Activated naive CD8-positive, alpha-beta T cell (primary cell): ENCODE results near the gene ZNF552.
"Not testable (repeated sequence)": the region's sequence is repeated elsewhere in the genome, so short reads cannot be mapped to it uniquely, and the experiment has no call there.

Source experiments
- H3K27ac Mint-ChIP-seq: one replicate; pipeline ENCODE4 v1.8.0; 2021; ENCODE audit warnings: mixed read lengths
- H3K27me3 Mint-ChIP-seq: one replicate; pipeline ENCODE4 v1.8.0; 2021; ENCODE audit warnings: mixed read lengths
- H3K36me3 Mint-ChIP-seq: one replicate; pipeline ENCODE4 v1.8.0; 2021; ENCODE audit warnings: mixed read lengths
- H3K4me1 Mint-ChIP-seq: one replicate; pipeline ENCODE4 v1.8.0; 2021; ENCODE audit warnings: low read depth, mixed read lengths
- H3K4me3 Mint-ChIP-seq: one replicate; pipeline ENCODE4 v1.8.0; 2021; ENCODE audit warnings: mild to moderate bottlenecking, mixed read lengths
- H3K9me3 Mint-ChIP-seq: one replicate; pipeline ENCODE4 v1.8.0; 2021; ENCODE audit warnings: low read depth, mixed read lengths

Gene ZNF552

DNA sequence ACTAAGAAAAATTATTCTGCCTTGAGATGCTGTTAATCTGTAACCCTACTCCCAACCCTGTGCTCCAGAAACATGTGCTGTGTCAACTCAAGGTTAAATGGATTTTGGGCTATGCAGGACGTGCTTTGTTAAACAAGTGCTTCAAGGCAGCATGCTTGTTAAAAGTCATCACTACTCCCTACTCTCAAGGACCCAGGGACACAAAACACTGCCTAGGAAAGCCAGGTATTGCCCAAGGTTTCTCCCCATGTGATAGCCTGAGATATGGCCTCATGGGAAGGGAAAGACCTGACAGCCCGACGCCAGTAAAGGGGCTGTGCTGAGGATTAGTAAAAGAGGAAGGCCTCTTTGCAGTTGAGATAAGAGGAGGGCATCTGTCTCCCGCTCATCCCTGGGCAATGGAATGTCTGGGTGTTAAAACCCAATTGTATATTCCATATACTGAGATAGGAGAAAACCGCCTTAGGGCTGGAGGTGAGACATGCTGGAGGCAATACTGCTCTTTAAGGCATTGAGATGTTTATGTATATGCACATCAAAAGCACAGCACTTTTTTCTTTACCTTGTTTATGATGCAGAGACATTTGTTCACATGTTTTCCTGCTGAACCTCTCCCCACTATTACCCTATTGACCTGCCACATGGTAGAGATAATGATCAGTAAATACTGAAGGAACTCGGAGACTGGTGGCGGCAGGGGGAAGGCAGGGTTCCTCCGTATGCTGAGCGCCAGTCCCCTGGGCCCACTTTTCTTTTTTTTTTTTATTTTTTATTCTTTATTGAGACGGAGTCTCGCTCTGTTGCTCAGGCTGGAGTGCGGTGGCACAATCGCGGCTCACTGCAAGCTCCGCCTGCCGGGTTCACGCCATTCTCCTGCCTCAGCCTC lies 4.1 kb downstream of the ZNF552 start:
- H3K9me3 Mint-ChIP-seq, H3K4me3 Mint-ChIP-seq, H3K27me3 Mint-ChIP-seq: not testable (repeated sequence)
- peaks cover 51% of the 10 kb centered on the region for H3K4me1 Mint-ChIP-seq
- peaks cover 12% of the 10 kb centered on the region for H3K36me3 Mint-ChIP-seq
- peak overlapping the region; percentile 22 for H3K27ac Mint-ChIP-seq

DNA sequence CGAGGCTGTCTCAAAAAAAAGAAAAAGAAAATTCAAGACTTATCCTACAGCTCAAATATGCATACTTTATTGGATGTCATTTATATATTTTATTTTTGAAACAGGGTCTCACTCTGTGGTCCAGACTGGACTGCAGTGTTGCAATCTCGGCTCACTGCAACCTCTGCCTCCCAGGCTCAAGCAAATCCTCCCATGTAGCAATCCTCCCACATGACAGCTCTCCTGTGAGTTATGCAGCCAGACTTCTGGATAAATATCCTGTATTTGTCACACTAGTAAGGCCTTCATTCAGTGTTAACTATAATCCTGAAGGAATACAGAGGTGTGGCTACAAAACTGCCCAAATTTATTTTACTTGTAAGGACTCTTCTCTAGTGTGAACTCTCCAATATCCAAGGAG lies 7.2 kb downstream of the ZNF552 start:
- Mint-ChIP-seq H3K4me1 (peaks cover 41% of the 10 kb centered on the region), H3K27me3 (no peaks in the 10 kb centered on the region), H3K4me3 (no peak overlapping the region), H3K27ac (no peak overlapping the region), H3K36me3 (peaks cover 12% of the 10 kb centered on the region), H3K9me3 (no peaks in the 10 kb centered on the region)

DNA sequence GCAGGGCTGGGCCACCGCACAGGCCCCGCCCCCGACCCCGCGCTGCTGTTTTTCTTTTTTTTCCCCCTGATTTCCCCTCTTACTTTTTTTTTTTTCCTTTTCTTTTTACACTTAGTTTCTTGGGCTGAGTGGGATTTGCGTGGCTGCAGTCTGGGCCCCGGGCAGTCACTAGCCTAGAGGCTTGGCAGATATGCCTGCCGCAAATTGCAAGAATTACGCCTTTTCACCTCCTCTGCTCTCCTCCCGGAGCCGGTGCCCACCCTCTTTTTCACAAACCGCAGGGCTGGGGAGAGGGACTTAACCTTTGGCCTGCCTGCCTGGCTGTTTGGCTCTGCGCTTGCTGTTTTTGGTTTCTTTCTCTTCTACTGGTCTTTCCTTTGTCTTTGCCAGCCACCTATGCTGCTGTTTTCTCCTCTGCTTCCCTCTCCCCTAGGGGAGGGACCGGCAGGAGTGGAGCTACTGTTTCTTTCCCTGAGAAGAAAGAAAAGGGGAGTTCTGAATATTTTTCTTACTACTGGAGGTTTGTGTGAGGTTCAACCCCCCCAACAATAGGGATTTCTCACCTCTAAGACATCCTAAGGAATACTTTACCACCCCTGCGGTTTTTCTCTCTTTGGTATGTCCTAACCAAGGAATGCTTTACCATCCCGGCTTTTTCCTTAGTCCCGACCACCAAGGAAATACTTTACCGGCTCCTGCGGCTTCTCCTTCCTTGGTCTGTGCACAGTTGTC lies 11.0 kb downstream of the ZNF552 start:
- Mint-ChIP-seq H3K9me3 (no peaks in the 10 kb centered on the region), H3K4me1 (peaks cover 30% of the 10 kb centered on the region), H3K27ac (peak overlapping the region; percentile 58), H3K27me3 (no peaks in the 10 kb centered on the region), H3K36me3 (peaks cover 12% of the 10 kb centered on the region), H3K4me3 (peak overlapping the region; percentile 88)

DNA sequence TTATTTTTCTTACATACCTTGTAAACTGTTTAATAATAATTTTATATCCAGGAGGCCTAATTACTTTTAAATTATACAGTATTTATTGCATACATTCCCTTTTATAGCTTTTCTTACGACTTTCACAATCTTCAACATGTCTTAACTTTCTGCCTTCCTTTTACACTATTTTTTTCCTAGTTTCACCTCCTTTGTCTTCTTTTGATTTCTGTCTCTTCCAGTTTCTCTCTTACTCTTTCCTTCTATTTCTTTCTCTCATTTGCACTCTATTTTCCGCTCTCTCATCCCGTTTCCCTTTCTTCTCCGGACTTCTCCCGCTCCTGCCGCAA lies 11.5 kb downstream of the ZNF552 start:
- H3K36me3 Mint-ChIP-seq = peaks cover 12% of the 10 kb centered on the region
- peak overlapping the region; percentile 58 for H3K27ac Mint-ChIP-seq
- peaks cover 28% of the 10 kb centered on the region for H3K4me1 Mint-ChIP-seq
- peak overlapping the region; percentile 88 for H3K4me3 Mint-ChIP-seq
- no peaks in the 10 kb centered on the region for H3K27me3 Mint-ChIP-seq
- H3K9me3 Mint-ChIP-seq = no peaks in the 10 kb centered on the region

DNA sequence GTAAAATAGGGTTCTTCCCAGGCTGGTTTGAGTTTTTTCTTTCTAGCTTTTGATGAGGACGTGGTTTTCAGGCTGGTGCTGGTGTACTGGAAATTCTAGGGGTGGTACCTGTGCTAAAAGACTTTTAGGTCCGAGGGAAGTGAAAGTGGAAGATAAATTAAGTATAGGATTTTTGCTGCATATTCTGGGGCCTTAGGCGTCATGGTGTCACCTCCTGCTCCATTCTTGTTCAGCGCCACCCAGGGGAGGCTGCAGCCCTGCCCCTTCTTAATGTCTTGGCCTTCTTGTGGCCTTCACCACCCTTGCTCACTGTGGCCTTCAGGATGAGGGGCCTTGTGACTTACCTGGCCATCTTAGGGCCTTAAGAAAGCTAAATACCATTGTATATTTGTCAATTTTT lies 12.4 kb downstream of the ZNF552 start:
- H3K4me1 Mint-ChIP-seq = peaks cover 28% of the 10 kb centered on the region
- no peaks in the 10 kb centered on the region for H3K9me3 Mint-ChIP-seq
- peak overlapping the region; percentile 51 for H3K27ac Mint-ChIP-seq
- peaks cover 7% of the 10 kb centered on the region for H3K36me3 Mint-ChIP-seq
- no peak overlapping the region for H3K4me3 Mint-ChIP-seq
- no peaks in the 10 kb centered on the region for H3K27me3 Mint-ChIP-seq

DNA sequence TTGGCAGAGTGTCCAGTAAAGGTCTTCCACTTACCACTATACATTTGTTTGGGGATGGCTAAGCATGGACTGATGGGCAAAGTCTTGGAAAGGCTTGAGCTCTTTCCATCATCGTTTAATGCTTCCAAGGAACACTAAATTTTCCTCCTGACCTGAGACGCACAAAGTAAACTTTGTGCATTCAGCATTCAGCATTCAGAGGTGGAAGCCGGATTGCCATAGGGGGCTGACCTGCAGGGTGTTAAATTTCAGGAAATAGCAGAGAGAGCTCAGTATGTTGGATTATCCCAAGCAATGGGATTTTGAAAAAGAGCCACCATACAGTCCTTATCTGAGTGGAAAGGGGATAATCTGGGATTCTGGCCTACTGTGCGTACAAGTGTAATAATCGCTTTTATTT lies 14.0 kb downstream of the ZNF552 start:
- Mint-ChIP-seq H3K9me3 (peaks cover under 1% of the 10 kb centered on the region), H3K27me3 (no peaks in the 10 kb centered on the region), H3K27ac (no peak overlapping the region), H3K4me3 (no peak overlapping the region), H3K36me3 (peaks cover 13% of the 10 kb centered on the region), H3K4me1 (peaks cover 23% of the 10 kb centered on the region)

DNA sequence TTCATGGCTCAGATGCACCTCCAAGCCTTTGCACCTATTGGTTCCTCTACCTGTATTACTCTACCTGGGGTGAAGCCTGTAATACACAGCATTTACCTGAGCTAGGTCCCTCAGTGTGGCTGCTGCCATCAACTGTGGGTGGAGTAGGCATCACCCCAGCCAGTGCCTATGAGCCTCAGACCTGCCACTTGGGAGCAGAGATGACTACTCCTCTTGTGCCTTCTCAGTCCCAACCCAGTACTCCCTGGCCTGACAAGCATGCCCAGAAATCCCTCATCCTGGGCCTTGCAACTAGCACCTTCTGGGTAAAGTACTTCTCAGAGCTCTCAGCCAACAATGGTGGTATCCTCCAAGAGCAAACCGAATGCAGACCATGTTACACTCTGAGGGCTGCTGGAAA lies 18.1 kb downstream of the ZNF552 start:
- H3K36me3 Mint-ChIP-seq = peaks cover 31% of the 10 kb centered on the region
- not testable (repeated sequence) for H3K4me3 Mint-ChIP-seq

DNA sequence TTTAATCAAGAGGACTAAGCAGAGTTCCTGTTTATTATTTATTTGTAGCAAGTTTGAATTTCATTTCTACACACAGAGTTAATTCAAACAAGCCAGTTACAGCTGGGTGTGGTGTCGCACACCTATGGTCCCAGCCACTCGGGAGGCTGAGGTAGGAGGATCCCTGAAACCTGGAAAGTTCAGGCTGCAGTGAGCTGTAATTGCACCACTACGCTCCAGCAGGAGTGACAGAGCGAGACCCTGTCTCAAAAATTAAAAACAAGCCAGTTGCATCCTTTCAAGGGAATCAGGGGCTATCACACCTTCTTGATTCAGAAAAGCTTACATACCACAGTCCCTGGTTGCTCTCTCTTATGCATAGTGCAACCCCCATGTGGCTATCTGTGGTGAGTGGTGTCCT lies 25.4 kb downstream of the ZNF552 start:
- Mint-ChIP-seq H3K36me3 (peaks cover 46% of the 10 kb centered on the region), H3K9me3 (peaks cover 23% of the 10 kb centered on the region), H3K27me3 (no peaks in the 10 kb centered on the region), H3K4me1 (peaks cover 4% of the 10 kb centered on the region), H3K27ac (no peak overlapping the region), H3K4me3 (no peak overlapping the region)

More for the DNA sequence above, 18.1 kb downstream of the ZNF552 start:
- H3K27me3 Mint-ChIP-seq, H3K4me1 Mint-ChIP-seq, H3K9me3 Mint-ChIP-seq, H3K27ac Mint-ChIP-seq: not testable (repeated sequence)

DNA sequence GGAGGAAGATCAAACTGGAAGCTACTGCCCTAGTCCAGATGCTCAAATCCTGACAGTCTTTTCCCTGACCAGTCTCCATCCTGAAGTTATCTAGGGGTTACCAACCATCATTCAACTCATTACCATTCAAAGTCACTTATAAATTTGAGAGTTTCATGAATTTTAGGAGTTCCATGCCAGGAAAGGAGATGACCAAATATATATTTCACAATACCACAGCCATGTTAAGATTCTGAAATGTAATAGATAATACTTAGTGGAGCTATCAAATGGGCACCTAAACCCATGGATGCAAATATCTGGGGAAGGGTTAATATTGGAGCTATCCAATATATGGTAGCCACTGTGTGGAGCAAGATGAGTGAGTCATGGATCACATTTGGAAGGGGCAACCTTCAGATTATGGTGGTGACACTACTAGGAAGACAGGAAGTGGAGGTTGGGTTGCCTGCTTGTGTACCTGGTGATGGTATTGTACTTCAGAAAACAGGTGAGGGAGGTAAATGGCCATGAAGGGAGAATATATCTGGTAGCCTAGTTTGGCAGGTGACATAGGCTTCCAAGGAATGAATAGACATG lies 26.5 kb downstream of the ZNF552 start:
- peaks cover 42% of the 10 kb centered on the region for H3K36me3 Mint-ChIP-seq
- H3K27me3 Mint-ChIP-seq = no peaks in the 10 kb centered on the region
- no peak overlapping the region for H3K27ac Mint-ChIP-seq
- no peak overlapping the region for H3K4me3 Mint-ChIP-seq
- peaks cover 4% of the 10 kb centered on the region for H3K4me1 Mint-ChIP-seq
- peaks cover 23% of the 10 kb centered on the region for H3K9me3 Mint-ChIP-seq

DNA sequence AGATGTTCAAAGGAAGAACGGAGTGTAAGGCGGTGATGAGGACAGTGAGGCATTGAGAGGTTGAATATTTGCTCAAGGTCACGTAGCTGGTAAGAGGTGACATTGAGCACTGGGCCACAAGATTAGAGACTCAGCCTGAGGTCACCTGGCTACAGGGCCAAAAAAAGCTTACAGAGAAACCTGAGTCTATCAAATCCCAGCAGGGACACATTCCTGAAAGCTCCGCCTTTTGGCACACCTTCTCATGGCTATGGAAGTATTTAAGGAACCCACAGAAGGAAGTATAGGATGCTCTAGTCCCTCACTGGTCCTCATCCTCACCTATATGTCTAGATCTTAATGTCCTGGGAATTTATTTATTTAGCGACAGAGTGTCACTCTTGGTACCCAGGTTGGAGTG lies 27.8 kb downstream of the ZNF552 start:
- Mint-ChIP-seq H3K4me3 (no peak overlapping the region), H3K9me3 (peaks cover 23% of the 10 kb centered on the region), H3K36me3 (peaks cover 37% of the 10 kb centered on the region), H3K27me3 (no peaks in the 10 kb centered on the region), H3K4me1 (peaks cover 4% of the 10 kb centered on the region), H3K27ac (no peak overlapping the region)

DNA sequence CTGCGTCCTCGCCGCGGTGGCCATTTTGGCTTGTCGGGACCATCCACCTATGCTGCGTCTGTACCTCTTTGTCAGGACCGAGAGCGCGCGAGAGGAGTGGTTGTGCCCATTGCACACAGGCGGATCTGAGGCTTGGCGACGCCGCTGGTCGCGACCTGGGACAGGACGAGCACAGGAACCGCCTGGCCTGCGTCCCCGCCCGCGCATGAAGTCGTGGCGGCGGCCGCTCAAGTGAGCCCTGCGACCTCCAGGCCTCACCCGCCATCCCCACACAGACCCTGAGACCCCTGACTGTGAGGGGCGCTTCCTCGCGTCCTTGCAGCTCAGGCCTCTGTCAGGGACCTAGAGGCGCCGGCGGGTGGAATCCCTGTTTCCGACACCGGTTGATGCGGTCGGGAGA lies 28.4 kb downstream of the ZNF552 start:
- Mint-ChIP-seq H3K36me3 (peaks cover 38% of the 10 kb centered on the region), H3K27me3 (no peaks in the 10 kb centered on the region), H3K4me3 (no peak overlapping the region), H3K9me3 (peaks cover 23% of the 10 kb centered on the region), H3K27ac (no peak overlapping the region), H3K4me1 (peaks cover 4% of the 10 kb centered on the region)

DNA sequence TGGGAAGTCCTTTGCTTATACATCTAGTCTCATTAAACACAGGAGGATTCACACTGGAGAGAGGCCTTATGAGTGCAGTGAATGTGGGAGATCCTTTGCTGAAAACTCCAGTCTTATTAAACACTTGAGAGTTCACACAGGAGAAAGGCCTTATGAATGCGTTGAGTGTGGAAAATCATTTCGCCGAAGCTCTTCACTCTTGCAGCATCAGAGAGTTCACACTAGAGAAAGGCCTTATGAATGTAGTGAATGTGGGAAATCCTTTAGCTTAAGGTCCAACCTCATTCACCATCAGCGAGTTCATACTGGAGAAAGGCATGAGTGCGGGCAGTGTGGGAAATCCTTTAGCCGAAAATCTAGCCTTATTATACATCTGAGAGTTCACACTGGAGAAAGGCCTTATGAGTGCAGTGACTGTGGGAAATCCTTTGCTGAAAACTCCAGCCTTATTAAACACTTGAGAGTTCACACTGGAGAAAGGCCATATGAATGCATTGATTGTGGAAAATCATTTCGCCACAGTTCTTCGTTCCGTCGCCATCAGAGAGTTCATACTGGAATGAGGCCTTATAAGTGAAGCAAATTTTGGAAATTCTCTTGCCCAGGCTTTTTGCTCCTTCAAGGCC lies 35.4 kb downstream of the ZNF552 start:
- H3K4me3 Mint-ChIP-seq = no peak overlapping the region
- peaks cover 35% of the 10 kb centered on the region for H3K9me3 Mint-ChIP-seq
- H3K4me1 Mint-ChIP-seq = peaks cover 6% of the 10 kb centered on the region
- H3K36me3 Mint-ChIP-seq = peaks cover 54% of the 10 kb centered on the region
- no peaks in the 10 kb centered on the region for H3K27me3 Mint-ChIP-seq
- H3K27ac Mint-ChIP-seq = no peak overlapping the region

DNA sequence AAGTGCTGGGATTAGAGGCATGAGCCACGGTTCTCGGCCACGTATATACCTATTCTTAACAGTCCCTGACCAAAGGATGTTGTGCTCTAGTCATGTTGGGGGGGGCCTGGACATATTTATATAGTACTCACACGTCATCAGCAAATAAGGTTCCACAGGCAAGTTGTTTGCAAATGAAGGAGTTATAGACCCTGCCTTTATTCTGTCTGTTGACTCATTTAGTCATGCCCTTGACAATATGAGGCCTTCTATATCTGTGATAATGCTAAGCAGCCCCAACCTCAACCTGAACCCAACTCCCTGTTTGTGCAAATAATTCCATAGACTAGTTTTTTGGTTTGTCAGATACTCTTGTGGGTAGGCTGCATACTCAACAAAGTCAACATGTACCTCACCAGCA lies 36.4 kb downstream of the ZNF552 start:
- H3K9me3 Mint-ChIP-seq = peaks cover 38% of the 10 kb centered on the region
- peaks cover 11% of the 10 kb centered on the region for H3K4me1 Mint-ChIP-seq
- H3K4me3 Mint-ChIP-seq = no peak overlapping the region

DNA sequence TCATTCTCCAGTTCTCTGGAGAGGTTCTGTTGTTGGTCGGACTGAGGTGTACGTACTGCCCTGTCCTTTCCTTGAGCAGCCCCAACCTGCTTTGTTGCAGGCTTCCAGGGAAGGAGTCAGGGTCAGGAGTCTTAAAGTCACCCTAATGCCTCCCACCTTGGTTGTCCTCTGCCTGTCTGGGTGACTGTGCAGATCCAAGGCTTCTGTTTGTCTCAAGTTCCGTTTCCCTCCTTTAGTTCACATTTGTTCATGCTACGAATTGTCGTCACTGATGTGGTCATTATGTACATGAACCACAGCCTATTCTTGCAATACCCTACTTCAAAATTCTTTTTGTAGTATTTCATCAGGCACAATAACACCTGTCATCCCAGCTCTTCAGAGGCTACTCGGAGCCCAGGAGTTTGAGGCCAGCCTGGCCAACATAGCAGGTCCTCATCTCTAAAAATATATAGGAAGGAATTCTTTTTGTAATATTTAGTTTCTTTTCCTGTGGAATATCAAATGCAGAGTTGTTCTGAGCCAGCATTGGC lies 37.9 kb downstream of the ZNF552 start:
- peaks cover 21% of the 10 kb centered on the region for H3K4me1 Mint-ChIP-seq
- peaks cover 70% of the 10 kb centered on the region for H3K36me3 Mint-ChIP-seq
- H3K4me3 Mint-ChIP-seq = peak overlapping the region; percentile 20
- H3K27me3 Mint-ChIP-seq = no peaks in the 10 kb centered on the region
- H3K27ac Mint-ChIP-seq = no peak overlapping the region
- H3K9me3 Mint-ChIP-seq = peaks cover 49% of the 10 kb centered on the region

More for the DNA sequence above, 36.4 kb downstream of the ZNF552 start:
- H3K27ac Mint-ChIP-seq = no peak overlapping the region
- H3K27me3 Mint-ChIP-seq = no peaks in the 10 kb centered on the region
- peaks cover 59% of the 10 kb centered on the region for H3K36me3 Mint-ChIP-seq

DNA sequence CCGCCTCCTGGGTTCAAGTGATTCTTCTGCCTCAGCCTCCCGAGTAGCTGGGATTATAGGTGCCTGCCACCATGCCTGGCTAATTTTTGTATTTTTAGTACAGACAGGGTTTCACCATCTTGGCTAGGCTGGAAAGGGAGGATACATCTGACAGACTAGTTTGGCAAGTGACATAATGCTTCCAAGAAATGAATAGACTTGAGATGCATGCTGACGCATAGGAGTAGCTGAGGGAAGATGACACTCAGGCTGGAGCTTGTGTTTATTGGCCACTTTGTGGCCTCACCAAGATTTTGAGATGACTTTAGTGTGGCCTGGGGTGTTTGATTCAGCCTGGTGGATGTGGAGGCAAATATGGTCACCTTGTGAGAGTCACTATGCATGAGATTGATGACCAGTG lies 41.2 kb downstream of the ZNF552 start:
- Mint-ChIP-seq H3K9me3 (peaks cover 39% of the 10 kb centered on the region), H3K36me3 (peaks cover 46% of the 10 kb centered on the region), H3K27me3 (no peaks in the 10 kb centered on the region), H3K27ac (no peak overlapping the region), H3K4me3 (peak overlapping the region; percentile 30), H3K4me1 (peaks cover 40% of the 10 kb centered on the region)
